ENCODE measurements around the gene NHS. TPM values are rescaled to one million over a fixed set of nuclear protein-coding genes. Genes with fewer than 3 reads are reported as not detected.

NHS gene
- total RNA-seq (0.05 TPM), polyA plus RNA-seq (1 to 10 TPM in 1 of 4 donors, under 1 TPM in 1, not detected in 2; 0.03 to 1.3 TPM)

GRCh38 chrX:17374619-17375366 lies at the start of gene NHS:
Gene NHS (plus strand): TSS chrX:17375200. CDS start chrX:17375758, 558 bp downstream.
- no peak for ATAC-seq (ENCODE audit: low read depth in 2 of 2)
- Mint-ChIP-seq H3K9me3 (peaks cover 0 to 2% (median 0%) of the 10 kb centered on the region in 7 donors), H3K27me3 (peaks cover 21% of the 10 kb centered on the region), H3K36me3 (peaks cover 4% of the 10 kb centered on the region), H3K4me3 (no peak within 1 kb of the TSS), H3K4me1 (no peaks in the 10 kb centered on the region), H3K27ac (no peak within 1 kb of the TSS)
- H3K4me3 ChIP-seq (ENCODE audit: low read depth, low read length), result no peak within 1 kb of the TSS
- DNase-seq, result no peak
- no peaks in the 10 kb centered on the region for H3K36me3 ChIP-seq (ENCODE audit: control insufficient read depth, insufficient read depth, low read length)
- H3K4me1 ChIP-seq (ENCODE audit: control insufficient read depth, insufficient read depth, low read length, poor library complexity, severe bottlenecking), result no peaks in the 10 kb centered on the region
- no peaks in the 10 kb centered on the region for H3K27me3 ChIP-seq (ENCODE audit: control insufficient read depth, insufficient read depth, low read length)
- no peaks in the 10 kb centered on the region for H3K9me3 ChIP-seq (ENCODE audit: control insufficient read depth in 2 of 2, low read length in 2 of 2)
- no peak within 1 kb of the TSS for H3K27ac ChIP-seq (ENCODE audit: insufficient read depth, low read length, poor library complexity, severe bottlenecking)

GRCh38 chrX:17328837-17329236 lies 46.2 kb upstream of the NHS start:
- Histone ChIP-seq H3K27me3 (ENCODE audit: control insufficient read depth, insufficient read depth, low read length) (no peaks in the 10 kb centered on the region), H3K4me1 (ENCODE audit: control insufficient read depth, insufficient read depth, low read length, poor library complexity, severe bottlenecking) (no peaks in the 10 kb centered on the region), H3K36me3 (ENCODE audit: control insufficient read depth, insufficient read depth, low read length) (no peaks in the 10 kb centered on the region), H3K9me3 (ENCODE audit: control insufficient read depth in 2 of 2, low read length in 2 of 2) (no peaks in the 10 kb centered on the region), H3K27ac (ENCODE audit: insufficient read depth, low read length, poor library complexity, severe bottlenecking) (no peak overlapping the region), H3K4me3 (ENCODE audit: low read depth, low read length) (no peak overlapping the region)
- DNase-seq, result no peak
- no peak for ATAC-seq (ENCODE audit: low read depth in 2 of 2)
- Mint-ChIP-seq H3K9me3 (no peaks in the 10 kb centered on the region), H3K27me3 (no peaks in the 10 kb centered on the region), H3K27ac (no peak overlapping the region), H3K36me3 (no peaks in the 10 kb centered on the region), H3K4me3 (no peak overlapping the region), H3K4me1 (no peaks in the 10 kb centered on the region)

GRCh38 chrX:17336377-17336776 lies 38.6 kb upstream of the NHS start:
- peaks cover 0 to 1% (median 0%) of the 10 kb centered on the region in 7 donors for H3K9me3 Mint-ChIP-seq
- H3K36me3 Mint-ChIP-seq, result no peaks in the 10 kb centered on the region
- Histone ChIP-seq H3K4me3 (ENCODE audit: low read depth, low read length) (no peak overlapping the region), H3K9me3 (ENCODE audit: control insufficient read depth in 2 of 2, low read length in 2 of 2) (peaks cover 0 to 2% of the 10 kb centered on the region in 2 experiments), H3K27ac (ENCODE audit: insufficient read depth, low read length, poor library complexity, severe bottlenecking) (no peak overlapping the region), H3K27me3 (ENCODE audit: control insufficient read depth, insufficient read depth, low read length) (no peaks in the 10 kb centered on the region), H3K4me1 (ENCODE audit: control insufficient read depth, insufficient read depth, low read length, poor library complexity, severe bottlenecking) (no peaks in the 10 kb centered on the region), H3K36me3 (ENCODE audit: control insufficient read depth, insufficient read depth, low read length) (no peaks in the 10 kb centered on the region)
- no peaks in the 10 kb centered on the region for H3K4me1 Mint-ChIP-seq
- ATAC-seq (ENCODE audit: low read depth in 2 of 2) (no peak), DNase-seq (no peak)
- H3K27ac Mint-ChIP-seq, result no peak overlapping the region
- H3K4me3 Mint-ChIP-seq, result no peak overlapping the region
- H3K27me3 Mint-ChIP-seq, result no peaks in the 10 kb centered on the region

GRCh38 chrX:17355976-17356375 lies 19.0 kb upstream of the NHS start:
- Histone ChIP-seq H3K4me1 (ENCODE audit: control insufficient read depth, insufficient read depth, low read length, poor library complexity, severe bottlenecking) (no peaks in the 10 kb centered on the region), H3K27me3 (ENCODE audit: control insufficient read depth, insufficient read depth, low read length) (no peaks in the 10 kb centered on the region), H3K9me3 (ENCODE audit: control insufficient read depth in 2 of 2, low read length in 2 of 2) (no peaks in the 10 kb centered on the region), H3K36me3 (ENCODE audit: control insufficient read depth, insufficient read depth, low read length) (no peaks in the 10 kb centered on the region), H3K4me3 (ENCODE audit: low read depth, low read length) (no peak overlapping the region), H3K27ac (ENCODE audit: insufficient read depth, low read length, poor library complexity, severe bottlenecking) (no peak overlapping the region)
- ATAC-seq (ENCODE audit: low read depth in 2 of 2), result no peak
- no peaks in the 10 kb centered on the region for H3K4me1 Mint-ChIP-seq
- H3K27ac Mint-ChIP-seq, result no peak overlapping the region
- no peak overlapping the region for H3K4me3 Mint-ChIP-seq
- no peaks in the 10 kb centered on the region for H3K36me3 Mint-ChIP-seq
- no peak for DNase-seq
- peaks cover 0 to 5% (median 1%) of the 10 kb centered on the region in 7 donors for H3K9me3 Mint-ChIP-seq
- no peaks in the 10 kb centered on the region for H3K27me3 Mint-ChIP-seq

DNA sequence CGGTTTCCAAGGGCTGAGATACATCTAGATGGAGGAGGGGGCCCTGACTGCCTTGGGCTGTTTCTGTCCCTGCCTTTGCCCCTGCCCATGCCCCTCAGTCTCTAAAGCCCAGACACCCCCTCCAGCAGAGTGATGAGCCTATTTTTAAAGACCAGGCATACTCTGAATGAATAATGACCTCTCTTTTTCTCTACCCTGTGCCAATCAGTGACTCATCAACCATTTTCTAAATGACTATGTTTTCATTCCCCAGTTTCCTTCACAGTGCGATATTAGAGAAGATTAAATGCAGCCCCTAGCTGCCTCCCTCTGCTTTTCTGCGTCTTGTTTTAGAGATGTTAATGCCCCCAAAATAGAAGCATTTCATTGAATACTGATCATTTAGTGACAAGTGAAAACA lies 15.5 kb upstream of the NHS start:
- H3K4me1 Mint-ChIP-seq, result no peaks in the 10 kb centered on the region
- Histone ChIP-seq H3K4me3 (ENCODE audit: low read depth, low read length) (no peak overlapping the region), H3K27ac (ENCODE audit: insufficient read depth, low read length, poor library complexity, severe bottlenecking) (no peak overlapping the region), H3K4me1 (ENCODE audit: control insufficient read depth, insufficient read depth, low read length, poor library complexity, severe bottlenecking) (no peaks in the 10 kb centered on the region), H3K27me3 (ENCODE audit: control insufficient read depth, insufficient read depth, low read length) (no peaks in the 10 kb centered on the region), H3K36me3 (ENCODE audit: control insufficient read depth, insufficient read depth, low read length) (no peaks in the 10 kb centered on the region), H3K9me3 (ENCODE audit: control insufficient read depth in 2 of 2, low read length in 2 of 2) (no peaks in the 10 kb centered on the region)
- no peaks in the 10 kb centered on the region for H3K27me3 Mint-ChIP-seq
- H3K36me3 Mint-ChIP-seq, result no peaks in the 10 kb centered on the region
- no peak overlapping the region for H3K27ac Mint-ChIP-seq
- ATAC-seq (ENCODE audit: low read depth in 2 of 2) (no peak), DNase-seq (no peak)
- H3K9me3 Mint-ChIP-seq, result peaks cover 0 to 1% (median 0%) of the 10 kb centered on the region in 7 donors
- H3K4me3 Mint-ChIP-seq, result no peak overlapping the region

- no peak overlapping the region for H3K27ac Mint-ChIP-seq
- no peaks in the 10 kb centered on the region for H3K4me1 Mint-ChIP-seq
- Histone ChIP-seq H3K27ac (ENCODE audit: insufficient read depth, low read length, poor library complexity, severe bottlenecking) (no peak overlapping the region), H3K27me3 (ENCODE audit: control insufficient read depth, insufficient read depth, low read length) (no peaks in the 10 kb centered on the region), H3K36me3 (ENCODE audit: control insufficient read depth, insufficient read depth, low read length) (no peaks in the 10 kb centered on the region), H3K4me1 (ENCODE audit: control insufficient read depth, insufficient read depth, low read length, poor library complexity, severe bottlenecking) (no peaks in the 10 kb centered on the region), H3K4me3 (ENCODE audit: low read depth, low read length) (no peak overlapping the region), H3K9me3 (ENCODE audit: control insufficient read depth in 2 of 2, low read length in 2 of 2) (no peaks in the 10 kb centered on the region)
- ATAC-seq (ENCODE audit: low read depth in 2 of 2), result no peak
- no peak for DNase-seq
- peaks cover 4% of the 10 kb centered on the region for H3K27me3 Mint-ChIP-seq
- H3K4me3 Mint-ChIP-seq, result no peak overlapping the region
- no peaks in the 10 kb centered on the region for H3K36me3 Mint-ChIP-seq
- H3K9me3 Mint-ChIP-seq, result peaks cover 0 to 1% (median 0%) of the 10 kb centered on the region in 7 donors
Measured at GRCh38 chrX:17361620-17362019, 13.4 kb upstream of the NHS start.

- Histone ChIP-seq H3K9me3 (ENCODE audit: control insufficient read depth in 2 of 2, low read length in 2 of 2) (no peaks in the 10 kb centered on the region), H3K27ac (ENCODE audit: insufficient read depth, low read length, poor library complexity, severe bottlenecking) (no peak overlapping the region), H3K27me3 (ENCODE audit: control insufficient read depth, insufficient read depth, low read length) (no peaks in the 10 kb centered on the region), H3K4me1 (ENCODE audit: control insufficient read depth, insufficient read depth, low read length, poor library complexity, severe bottlenecking) (no peaks in the 10 kb centered on the region), H3K36me3 (ENCODE audit: control insufficient read depth, insufficient read depth, low read length) (no peaks in the 10 kb centered on the region), H3K4me3 (ENCODE audit: low read depth, low read length) (no peak overlapping the region)
- H3K27me3 Mint-ChIP-seq, result peaks cover 4% of the 10 kb centered on the region
- no peak overlapping the region for H3K4me3 Mint-ChIP-seq
- H3K36me3 Mint-ChIP-seq, result no peaks in the 10 kb centered on the region
- DNase-seq (no peak), ATAC-seq (ENCODE audit: low read depth in 2 of 2) (no peak)
- H3K27ac Mint-ChIP-seq, result no peak overlapping the region
- peaks cover 0 to 2% (median 0%) of the 10 kb centered on the region in 7 donors for H3K9me3 Mint-ChIP-seq
- no peaks in the 10 kb centered on the region for H3K4me1 Mint-ChIP-seq
Measured at GRCh38 chrX:17368002-17368401, 7.0 kb upstream of the NHS start.

DNA sequence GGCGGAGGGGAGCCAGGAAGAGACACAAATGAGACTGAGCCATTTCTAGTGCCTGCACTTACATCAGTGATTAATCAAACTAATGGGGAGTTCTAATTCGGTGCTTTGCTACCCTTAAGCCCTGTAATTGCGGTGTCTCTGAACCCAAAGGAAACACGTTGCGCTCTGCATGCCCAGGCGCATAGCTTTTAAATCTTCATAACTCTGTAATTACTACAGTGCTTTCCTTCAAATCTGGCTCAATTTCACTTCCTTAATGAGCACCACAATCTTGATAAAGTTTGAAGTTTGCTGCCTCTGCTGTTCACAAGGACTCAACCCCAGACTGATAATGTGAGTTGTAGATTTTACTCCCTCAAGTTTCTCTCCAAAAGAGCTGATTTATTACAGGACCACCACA lies 5.7 kb upstream of the NHS start:
- H3K9me3 ChIP-seq (ENCODE audit: control insufficient read depth in 2 of 2, low read length in 2 of 2), result no peaks in the 10 kb centered on the region
- no peaks in the 10 kb centered on the region for H3K36me3 ChIP-seq (ENCODE audit: control insufficient read depth, insufficient read depth, low read length)
- DNase-seq, result no peak
- no peak for ATAC-seq (ENCODE audit: low read depth in 2 of 2)
- Mint-ChIP-seq H3K27me3 (peaks cover 4% of the 10 kb centered on the region), H3K4me1 (no peaks in the 10 kb centered on the region), H3K9me3 (peaks cover 0 to 2% (median 0%) of the 10 kb centered on the region in 7 donors), H3K27ac (no peak overlapping the region), H3K36me3 (no peaks in the 10 kb centered on the region), H3K4me3 (no peak overlapping the region)
- no peaks in the 10 kb centered on the region for H3K4me1 ChIP-seq (ENCODE audit: control insufficient read depth, insufficient read depth, low read length, poor library complexity, severe bottlenecking)
- H3K4me3 ChIP-seq (ENCODE audit: low read depth, low read length), result no peak overlapping the region
- no peaks in the 10 kb centered on the region for H3K27me3 ChIP-seq (ENCODE audit: control insufficient read depth, insufficient read depth, low read length)
- H3K27ac ChIP-seq (ENCODE audit: insufficient read depth, low read length, poor library complexity, severe bottlenecking), result no peak overlapping the region
